ENCODE results near the gene MYRF. TPM values are rescaled to one million over a fixed set of nuclear protein-coding genes. Genes with fewer than 3 reads are reported as not detected.

MYRF gene
- total and polyA plus RNA-seq, 9 of the 15 experiments (the other 6 are each of a cell fraction or from before 2014, with no cell fraction given): 2.3 to 25.8 (median 7.1) TPM

DNA sequence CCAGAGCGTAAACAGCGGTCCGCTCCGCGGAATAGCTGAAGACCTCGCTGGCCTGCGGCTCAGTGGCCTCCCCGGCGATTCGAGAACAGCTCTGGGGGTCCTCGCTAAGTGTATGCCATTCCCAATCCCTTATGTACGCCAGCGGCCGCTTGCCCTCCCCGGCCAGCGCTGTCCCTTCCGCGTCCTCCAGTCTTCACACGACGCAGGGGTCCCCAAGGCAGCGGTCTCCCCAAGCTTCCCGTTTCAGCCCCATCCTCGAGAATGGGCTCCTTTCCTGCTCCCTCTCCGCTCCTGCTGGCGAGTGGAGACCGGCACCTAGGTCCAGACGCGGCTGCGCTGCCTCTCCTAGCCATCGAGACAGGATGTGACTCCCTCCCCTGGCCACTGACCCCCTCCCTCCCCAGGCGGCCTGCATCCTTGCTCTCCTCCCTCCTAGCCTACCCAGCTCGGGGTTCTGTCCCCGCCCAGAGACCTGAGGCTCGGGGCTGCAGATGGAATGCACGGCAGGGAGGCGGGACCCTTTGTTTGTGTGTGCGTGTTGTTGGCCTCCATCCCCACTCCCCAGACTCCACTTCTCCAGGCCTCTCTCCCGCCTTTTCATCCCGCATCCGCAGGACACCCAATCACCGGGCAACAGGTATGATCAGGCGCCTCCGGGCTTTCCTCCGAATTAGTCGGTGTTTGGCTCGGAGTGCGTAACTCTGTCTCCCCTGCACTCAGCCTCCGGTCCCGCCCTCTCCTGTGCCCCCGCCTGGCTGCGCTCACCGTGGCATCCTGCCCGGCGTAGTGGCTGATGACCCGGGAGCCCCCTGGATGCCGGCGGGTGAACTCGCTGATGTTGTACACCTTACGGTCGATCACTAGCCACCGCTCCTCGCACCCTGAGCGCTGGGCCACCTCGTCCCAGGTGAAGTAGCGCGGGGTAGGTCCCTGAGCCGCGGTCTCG lies 63.6 kb downstream of the MYRF start (continued):
- TF ChIP-seq MTF1 (CRISPR knock-in tag; IDR thresholded peaks at IDR 0.05; ENCODE audit: borderline replicate concordance) (no peak), ZNF639 (CRISPR knock-in tag; conservative IDR thresholded peaks at IDR 0.05 in 1 of 2, IDR thresholded peaks at IDR 0.05 in 1 of 2) (no peak), HNRNPUL1 (IDR thresholded peaks at IDR 0.05; ENCODE audit: low read length) (no peak), FOXK2 (conservative IDR thresholded peaks at IDR 0.05 in 1 of 2, IDR thresholded peaks at IDR 0.05 in 1 of 2; ENCODE audit: low read depth in 2 of 2) (no peak), TSC22D4 (tag; IDR thresholded peaks at IDR 0.05) (no peak), ZNF41 (CRISPR knock-in tag; conservative IDR thresholded peaks at IDR 0.05) (no peak), CBFA2T3 (IDR thresholded peaks at IDR 0.05) (no peak), SMARCC2 (IDR thresholded peaks at IDR 0.05; ENCODE audit: low read depth) (no peak), RERE (CRISPR knock-in tag; IDR thresholded peaks at IDR 0.05; ENCODE audit: borderline replicate concordance) (no peak), ETV6 (IDR thresholded peaks at IDR 0.05; ENCODE audit: borderline replicate concordance in 1 of 2, low read depth in 2 of 2, low read length in 1 of 2) (no peak), ETV6 (CRISPR knock-in tag; IDR thresholded peaks at IDR 0.05; ENCODE audit: borderline replicate concordance) (no peak), ZNF24 (IDR thresholded peaks at IDR 0.05) (no peak)
- TF ChIP-seq, protein P1, sequence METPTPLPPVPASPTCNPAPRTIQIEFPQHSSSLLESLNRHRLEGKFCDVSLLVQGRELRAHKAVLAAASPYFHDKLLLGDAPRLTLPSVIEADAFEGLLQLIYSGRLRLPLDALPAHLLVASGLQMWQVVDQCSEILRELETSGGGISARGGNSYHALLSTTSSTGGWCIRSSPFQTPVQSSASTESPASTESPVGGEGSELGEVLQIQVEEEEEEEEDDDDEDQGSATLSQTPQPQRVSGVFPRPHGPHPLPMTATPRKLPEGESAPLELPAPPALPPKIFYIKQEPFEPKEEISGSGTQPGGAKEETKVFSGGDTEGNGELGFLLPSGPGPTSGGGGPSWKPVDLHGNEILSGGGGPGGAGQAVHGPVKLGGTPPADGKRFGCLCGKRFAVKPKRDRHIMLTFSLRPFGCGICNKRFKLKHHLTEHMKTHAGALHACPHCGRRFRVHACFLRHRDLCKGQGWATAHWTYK (CRISPR knock-in tag; IDR thresholded peaks at IDR 0.05): no peak; the same call in 1 of the 2 replicates
- TF ChIP-seq, protein P2, sequence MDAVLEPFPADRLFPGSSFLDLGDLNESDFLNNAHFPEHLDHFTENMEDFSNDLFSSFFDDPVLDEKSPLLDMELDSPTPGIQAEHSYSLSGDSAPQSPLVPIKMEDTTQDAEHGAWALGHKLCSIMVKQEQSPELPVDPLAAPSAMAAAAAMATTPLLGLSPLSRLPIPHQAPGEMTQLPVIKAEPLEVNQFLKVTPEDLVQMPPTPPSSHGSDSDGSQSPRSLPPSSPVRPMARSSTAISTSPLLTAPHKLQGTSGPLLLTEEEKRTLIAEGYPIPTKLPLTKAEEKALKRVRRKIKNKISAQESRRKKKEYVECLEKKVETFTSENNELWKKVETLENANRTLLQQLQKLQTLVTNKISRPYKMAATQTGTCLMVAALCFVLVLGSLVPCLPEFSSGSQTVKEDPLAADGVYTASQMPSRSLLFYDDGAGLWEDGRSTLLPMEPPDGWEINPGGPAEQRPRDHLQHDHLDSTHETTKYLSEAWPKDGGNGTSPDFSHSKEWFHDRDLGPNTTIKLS (IDR thresholded peaks at IDR 0.05; ENCODE audit: borderline replicate concordance, low read depth): no peak
- TF ChIP-seq, protein P3, sequence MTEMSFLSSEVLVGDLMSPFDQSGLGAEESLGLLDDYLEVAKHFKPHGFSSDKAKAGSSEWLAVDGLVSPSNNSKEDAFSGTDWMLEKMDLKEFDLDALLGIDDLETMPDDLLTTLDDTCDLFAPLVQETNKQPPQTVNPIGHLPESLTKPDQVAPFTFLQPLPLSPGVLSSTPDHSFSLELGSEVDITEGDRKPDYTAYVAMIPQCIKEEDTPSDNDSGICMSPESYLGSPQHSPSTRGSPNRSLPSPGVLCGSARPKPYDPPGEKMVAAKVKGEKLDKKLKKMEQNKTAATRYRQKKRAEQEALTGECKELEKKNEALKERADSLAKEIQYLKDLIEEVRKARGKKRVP (CRISPR knock-in tag; IDR thresholded peaks at IDR 0.05): no peak

Measured in K562 (cell line).